K562 (cell line): ENCODE data around the gene UBE2L3. TPM values are rescaled to one million over a fixed set of nuclear protein-coding genes. Genes with fewer than 3 reads are reported as not detected.
A peak's percentile ranks its signal among the peaks of the same experiment; 100 is the strongest.

ENCODE experiments used
- ATF1 ChIP-seq, 2 experiments: fragments of 450-650 bp in 1 of 2; IDR thresholded peaks; 2 replicates each; pipeline ENCODE4 v1.6.1; 2016; ENCODE audit warnings: missing compliant biosample characterization in 1 of 2, missing genetic modification characterization in 1 of 2
- BRF1 ChIP-seq: IDR thresholded peaks from 3 replicates; pipeline ENCODE4 v1.6.1; 2011; ENCODE audit warnings: borderline replicate concordance, mild to moderate bottlenecking; ENCODE audit not compliant: insufficient read length; ENCODE audit errors: extremely low read depth
- CUX1 ChIP-seq: fragments of 200-800 bp; sonication (Bioruptor generic); IDR thresholded peaks from 2 replicates; pipeline ENCODE4 v1.6.1; 2016; ENCODE audit warnings: missing genetic modification characterization, missing compliant biosample characterization
- E2F4 ChIP-seq: sonication (generic); formaldehyde crosslinking; IDR thresholded peaks from 2 replicates; pipeline ENCODE4 v1.8.0; 2022; ENCODE audit warnings: mild to moderate bottlenecking, low read depth, missing genetic modification reagents
- FOXA3 ChIP-seq, 2 experiments: fragments of 450-650 bp in 1 of 2; sonication (generic) in 1 of 2; formaldehyde crosslinking; IDR thresholded peaks in 1 of 2; conservative IDR thresholded peaks in 1 of 2; 2 replicates each; pipeline versions ENCODE4 v1.4.0 to v1.8.0; 2020 to 2022; ENCODE audit warnings: mild to moderate bottlenecking in 2 of 2, missing genetic modification reagents in 1 of 2
- FOXM1 ChIP-seq, 2 experiments: fragments of 450-650 bp in 1 of 2; sonication (generic) in 1 of 2; formaldehyde crosslinking in 1 of 2; IDR thresholded peaks; 2 replicates each; pipeline versions ENCODE4 v1.6.1 to v1.9.0; 2017 to 2022; ENCODE audit warnings: low read depth in 2 of 2, mild to moderate bottlenecking in 2 of 2, missing genetic modification reagents in 1 of 2, moderate library complexity in 1 of 2
- HCFC1 ChIP-seq: IDR thresholded peaks from 2 replicates; pipeline ENCODE4 v1.6.1; 2012; ENCODE audit warnings: low read depth, low read length, improper control_type of control experiment
- HNRNPH1 ChIP-seq: fragments of 200-400 bp; formaldehyde crosslinking; optimal IDR thresholded peaks from 2 replicates; pipeline ENCODE3; 2017; ENCODE audit warnings: low read depth, mild to moderate bottlenecking, low read length, moderate library complexity
- JUNB ChIP-seq: fragments of 450-650 bp; formaldehyde crosslinking; conservative IDR thresholded peaks from 2 replicates; pipeline ENCODE4 v1.4.0; 2020; ENCODE audit warnings: mild to moderate bottlenecking
- LCOR ChIP-seq: sonication (generic); formaldehyde crosslinking; IDR thresholded peaks from 2 replicates; pipeline ENCODE4 v1.8.0; 2022; ENCODE audit warnings: mild to moderate bottlenecking, missing genetic modification reagents
- MAX ChIP-seq: sonication (generic); formaldehyde crosslinking; IDR thresholded peaks from 2 replicates; pipeline ENCODE4 v1.9.0; 2022; ENCODE audit warnings: mild to moderate bottlenecking, missing genetic modification reagents
- NFIC ChIP-seq: fragments of 450-650 bp; IDR thresholded peaks from 2 replicates; pipeline ENCODE4 v1.6.1; 2017; ENCODE audit warnings: mild to moderate bottlenecking, inconsistent platforms
- PHB2 ChIP-seq: fragments of 450-650 bp; IDR thresholded peaks from 2 replicates; pipeline ENCODE4 v1.6.1; 2017; ENCODE audit warnings: low read depth
- TCF7L2 ChIP-seq: fragments of 150-350 bp; IDR thresholded peaks from 2 replicates; pipeline ENCODE4 v1.6.1; 2016; ENCODE audit warnings: low read depth, mild to moderate bottlenecking, low read length, moderate library complexity
- ZHX1 ChIP-seq: fragments of 150-350 bp; conservative IDR thresholded peaks from 2 replicates; pipeline ENCODE4 v1.6.1; 2014; ENCODE audit warnings: low read length
- ZNF23 ChIP-seq: fragments of 250-450 bp; sonication (Bioruptor Pico); IDR thresholded peaks from 2 replicates; pipeline ENCODE4 v1.4.0; 2020; ENCODE audit warnings: mild to moderate bottlenecking
- ZNF785 ChIP-seq: fragments of 250-450 bp; sonication (Bioruptor Pico); IDR thresholded peaks from 2 replicates; pipeline ENCODE4 v1.4.0; 2020; ENCODE audit warnings: mild to moderate bottlenecking
- polyA plus RNA-seq, 8 experiments: library from polyadenylated mRNA; depleted of rRNA in 4 of 8; stranded (reverse) in 5 of 8; unstranded in 3 of 8; fragments of >200 nt; fragmentation: Nextera tagmentation in 2 of 8; fragmentation: Illumina TruSeq in 1 of 8; extraction: Ambion mirVana in 2 of 8; extraction: Trizol in 1 of 8; gene quantifications; 2 replicates each; pipeline versions ENCODE4 v1.2.1 to v1.2.3, GENCODE V29; 2011 to 2014; ENCODE audit warnings: inconsistent platforms in 1 of 8, missing spikeins in 1 of 8
- total RNA-seq, 7 experiments: library from RNA; depleted of rRNA in 6 of 7; stranded (reverse); fragments of >200 nt in 6 of 7; fragmentation: Illumina TruSeq in 2 of 7; extraction: Trizol in 2 of 7; gene quantifications; 2 replicates each; pipeline versions ENCODE4 v1.2.1 to v1.2.3, GENCODE V29; 2011 to 2021; ENCODE audit warnings: low replicate concordance in 1 of 7

The UBE2L3 gene
- total and polyA plus RNA-seq, 9 of the 15 experiments (the other 6 are each of a cell fraction or from before 2014, with no cell fraction given), result 215 to 625 (median 285) TPM

- TF ChIP-seq ATF1 (CRISPR knock-in tag; IDR thresholded peaks at IDR 0.05) (no peak), ATF1 (tag; IDR thresholded peaks at IDR 0.05) (no peak), HNRNPH1 (no peak), MAX (CRISPR knock-in tag) (no peak), ZNF23 (CRISPR knock-in tag) (peak; percentile 72), TCF7L2 (no peak), FOXA3 (CRISPR knock-in tag; conservative IDR thresholded peaks at IDR 0.05 in 1 of 2, IDR thresholded peaks at IDR 0.05 in 1 of 2) (no peak), LCOR (no peak), BRF1 (no peak), JUNB (CRISPR knock-in tag) (no peak; the same call in 1 of the 2 replicates), PHB2 (no peak), ZNF785 (CRISPR knock-in tag) (no peak), NFIC (no peak), HCFC1 (peak; percentile 84), ZHX1 (no peak), FOXM1 (IDR thresholded peaks at IDR 0.05; ENCODE audit: low read depth) (no peak), FOXM1 (CRISPR knock-in tag; IDR thresholded peaks at IDR 0.05; ENCODE audit: low read depth) (no peak), E2F4 (CRISPR knock-in tag) (peak; percentile 90), CUX1 (CRISPR knock-in tag) (no peak)
Measured at GRCh38 chr22:21567456-21568346, at the start of gene UBE2L3 (continued).
